NCI-H2227 (cell line): ENCODE measurements around the gene CLCN2.
A peak's percentile ranks its signal among the peaks of the same experiment; 100 is the strongest.

Source experiments
- DNase-seq: peaks from one replicate; lab custom pipeline; 2025; ENCODE audit not compliant: unreplicated experiment; lab: John Stamatoyannopoulos, UW

The CLCN2 gene

DNA sequence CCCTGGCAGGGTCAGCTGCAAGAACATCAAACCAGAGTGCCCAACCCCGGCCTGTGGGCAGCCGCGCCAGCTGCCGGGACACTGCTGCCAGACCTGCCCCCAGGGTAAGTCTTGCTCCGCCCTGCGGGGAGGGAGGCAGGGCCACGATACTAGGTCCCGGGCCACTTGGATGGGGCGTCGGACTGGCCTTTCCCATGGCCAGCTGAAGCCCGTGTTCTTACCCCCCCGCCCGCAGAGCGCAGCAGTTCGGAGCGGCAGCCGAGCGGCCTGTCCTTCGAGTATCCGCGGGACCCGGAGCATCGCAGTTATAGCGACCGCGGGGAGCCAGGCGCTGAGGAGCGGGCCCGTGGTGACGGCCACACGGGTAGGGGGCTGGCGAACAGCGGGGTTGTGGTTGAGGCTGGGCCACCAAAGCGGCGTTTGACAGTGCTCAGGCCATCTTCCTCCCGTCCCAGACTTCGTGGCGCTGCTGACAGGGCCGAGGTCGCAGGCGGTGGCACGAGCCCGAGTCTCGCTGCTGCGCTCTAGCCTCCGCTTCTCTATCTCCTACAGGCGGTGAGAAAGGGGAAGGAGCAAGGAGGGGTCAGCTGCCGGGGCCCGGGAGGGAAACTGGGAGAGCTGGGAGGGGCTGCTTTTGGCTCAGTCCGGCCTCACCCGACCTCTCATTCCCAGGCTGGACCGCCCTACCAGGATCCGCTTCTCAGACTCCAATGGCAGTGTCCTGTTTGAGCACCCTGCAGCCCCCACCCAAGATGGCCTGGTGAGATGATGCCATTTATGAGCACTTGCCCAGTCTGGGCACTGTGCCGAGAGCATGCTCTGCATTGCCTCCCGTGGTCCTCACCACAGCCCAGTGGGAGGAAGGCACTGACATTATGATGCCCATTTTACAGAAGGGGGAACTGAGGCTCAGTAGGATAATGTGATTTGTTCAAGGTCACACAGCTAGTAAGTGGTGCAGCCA is 20.1 kb upstream of the CLCN2 start:
- DNase-seq, result no peak

GRCh38 chr3:184380627-184381260 is 19.3 kb upstream of the CLCN2 start:
- DNase-seq, result no peak

DNA sequence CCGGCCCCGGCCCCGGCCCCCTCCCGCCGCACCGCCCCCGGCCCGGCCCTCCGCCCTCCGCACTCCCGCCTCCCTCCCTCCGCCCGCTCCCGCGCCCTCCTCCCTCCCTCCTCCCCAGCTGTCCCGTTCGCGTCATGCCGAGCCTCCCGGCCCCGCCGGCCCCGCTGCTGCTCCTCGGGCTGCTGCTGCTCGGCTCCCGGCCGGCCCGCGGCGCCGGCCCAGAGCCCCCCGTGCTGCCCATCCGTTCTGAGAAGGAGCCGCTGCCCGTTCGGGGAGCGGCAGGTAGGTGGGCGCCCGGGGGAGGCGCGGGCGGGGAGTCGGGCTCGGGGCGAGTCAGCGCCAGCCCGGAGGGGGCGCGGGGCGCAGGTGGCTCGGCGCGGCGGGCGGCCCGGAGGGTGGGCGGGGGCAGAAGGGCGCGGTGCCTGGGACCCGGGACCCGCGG is 18.8 kb upstream of the CLCN2 start:
- peak; percentile 55 for DNase-seq

DNA sequence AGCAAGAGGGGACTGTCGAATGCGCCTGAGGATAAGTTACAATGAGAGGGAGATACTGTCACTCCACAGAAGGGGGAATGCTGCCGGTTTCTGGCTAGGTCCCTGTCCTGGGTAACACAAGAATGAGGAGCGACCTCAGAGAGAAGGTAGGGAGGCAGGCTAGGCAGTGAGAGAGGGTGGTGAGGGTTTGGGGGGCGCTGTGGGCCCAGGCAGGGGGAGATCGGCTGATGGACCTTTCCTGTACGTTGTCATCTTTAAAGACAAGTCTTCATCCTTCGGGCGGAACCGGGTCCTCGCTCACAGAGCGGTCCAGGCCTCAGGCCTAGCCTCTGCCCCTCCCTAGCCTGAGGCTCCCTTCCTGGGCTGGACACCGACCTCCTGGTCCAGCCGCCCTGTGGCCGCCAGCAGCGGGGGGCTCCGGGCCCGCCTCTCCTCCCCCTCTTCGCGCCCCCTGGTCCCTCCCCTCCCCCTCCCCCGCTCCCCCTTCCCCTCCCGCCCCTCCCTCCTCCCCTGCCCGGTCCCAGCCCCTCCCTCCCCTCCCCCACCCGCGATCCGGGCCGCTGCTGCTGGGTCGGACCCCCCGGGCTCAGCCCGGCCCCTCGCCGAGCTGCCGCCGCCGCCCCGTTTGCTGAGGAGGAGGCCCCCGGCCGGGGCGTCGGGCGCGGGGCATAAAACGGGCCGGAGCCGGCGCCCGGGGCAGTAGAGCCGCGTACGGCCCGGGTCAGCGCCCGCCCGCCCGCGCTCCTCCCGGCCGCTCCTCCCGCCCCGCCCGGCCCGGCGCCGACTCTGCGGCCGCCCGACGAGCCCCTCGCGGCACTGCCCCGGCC is 18.2 kb upstream of the CLCN2 start, which contains the start of gene CHRD:
Gene CHRD, plus strand, starts transcription at position 697 of the 827 bp plus-strand sequence. CDS start 265 bp downstream, outside the sequence.
- no peak for DNase-seq

DNA sequence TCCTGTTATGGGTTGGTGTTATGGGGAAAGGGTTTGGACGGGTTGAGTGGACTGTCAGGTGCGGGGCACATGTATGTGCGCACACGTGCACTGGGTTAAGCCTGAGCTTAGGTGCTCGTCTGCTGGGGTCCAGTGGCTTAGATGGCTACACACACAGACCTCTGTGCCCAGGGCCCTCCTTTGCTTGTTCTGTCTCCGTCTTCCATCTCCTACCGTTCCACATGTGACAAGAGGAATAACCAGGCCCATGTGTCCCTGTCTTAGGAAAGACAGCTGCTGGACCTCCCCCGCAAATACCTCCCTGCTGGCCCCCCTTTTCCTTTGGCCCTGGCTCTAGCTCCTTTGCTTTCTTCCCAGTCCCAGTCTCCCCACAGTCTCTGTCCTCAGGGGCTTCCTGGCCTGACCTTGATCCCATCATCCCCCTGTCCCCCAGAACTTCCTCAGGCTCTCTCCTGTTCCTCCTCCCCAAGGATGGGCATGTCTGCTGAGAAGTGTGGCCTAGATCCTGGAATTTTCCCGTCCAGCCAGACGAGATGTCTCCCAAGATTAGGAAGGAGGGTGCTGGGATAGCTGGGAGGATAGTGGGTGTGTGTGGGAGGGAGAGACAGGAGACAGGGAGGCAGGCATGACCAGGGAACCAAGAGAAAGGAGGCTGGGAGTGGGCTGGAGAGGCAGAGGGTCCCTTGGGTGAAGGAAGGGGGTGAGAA is 17.4 kb upstream of the CLCN2 start:
- DNase-seq, result no peak

GRCh38 chr3:184377882-184378445 is 16.6 kb upstream of the CLCN2 start, which contains the start of gene THPO:
Gene THPO (minus strand): TSS chr3:184378207. CDS start chr3:184376259, 1,948 bp downstream.
- no peak for DNase-seq

DNA sequence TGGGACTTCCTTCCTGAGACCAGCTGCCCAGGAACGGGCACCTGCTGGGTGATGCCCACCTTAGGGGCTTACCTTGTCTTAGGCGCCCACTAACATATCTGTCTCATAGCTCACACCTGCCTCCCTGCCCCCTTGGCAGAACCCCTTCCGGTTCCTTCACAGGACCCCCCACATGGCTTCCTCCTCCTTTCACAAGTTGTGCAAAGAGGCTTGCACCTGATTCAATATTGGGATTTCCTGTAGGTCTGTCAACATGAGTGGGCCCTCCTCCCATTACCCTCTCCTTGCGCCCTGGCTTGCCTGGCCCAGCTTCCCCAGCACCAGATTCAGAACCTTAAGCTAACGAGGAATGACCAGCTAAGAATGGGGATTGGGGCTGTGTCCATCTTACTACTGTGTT is 16.0 kb upstream of the CLCN2 start:
- no peak for DNase-seq

GRCh38 chr3:184375747-184376461 is 14.5 kb upstream of the CLCN2 start:
- no peak for DNase-seq

GRCh38 chr3:184373422-184373821 is 12.0 kb upstream of the CLCN2 start:
- no peak for DNase-seq

- DNase-seq, result no peak
Observed at GRCh38 chr3:184372911-184373310, 11.5 kb upstream of the CLCN2 start.

- DNase-seq, result no peak
Observed at GRCh38 chr3:184372296-184372821, 11.0 kb upstream of the CLCN2 start.

GRCh38 chr3:184371570-184372018 is 10.2 kb upstream of the CLCN2 start:
- DNase-seq, result peak; percentile 88

DNA sequence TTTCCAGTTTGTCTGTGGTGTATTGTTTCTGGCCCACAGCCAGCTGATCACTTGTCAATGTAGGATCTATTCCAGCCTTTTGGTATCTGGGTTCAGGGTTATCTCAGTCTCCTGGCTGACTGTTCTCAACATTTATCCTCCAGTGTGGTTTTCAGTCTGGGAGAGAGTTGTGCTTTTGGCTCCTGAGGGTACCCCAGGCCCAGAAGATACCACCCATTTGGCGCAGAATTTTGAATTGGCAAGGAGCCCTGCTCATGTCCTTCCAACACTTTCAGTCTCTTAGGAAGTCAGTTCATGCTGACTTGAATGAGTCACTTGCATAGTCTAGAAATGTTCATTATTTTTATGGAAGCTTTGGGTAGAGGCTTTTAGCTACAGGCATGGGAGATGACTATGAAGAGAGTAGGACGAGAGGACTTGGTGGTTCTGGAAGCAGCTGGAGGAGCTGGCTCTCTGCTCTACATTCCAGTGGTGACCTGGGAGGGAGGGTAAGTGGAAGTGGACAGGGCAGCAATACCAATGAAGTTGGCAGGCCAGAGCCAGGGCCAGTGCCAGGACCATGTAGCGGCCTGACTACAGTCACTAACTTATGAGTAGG is 7.3 kb upstream of the CLCN2 start:
- no peak for DNase-seq

DNA sequence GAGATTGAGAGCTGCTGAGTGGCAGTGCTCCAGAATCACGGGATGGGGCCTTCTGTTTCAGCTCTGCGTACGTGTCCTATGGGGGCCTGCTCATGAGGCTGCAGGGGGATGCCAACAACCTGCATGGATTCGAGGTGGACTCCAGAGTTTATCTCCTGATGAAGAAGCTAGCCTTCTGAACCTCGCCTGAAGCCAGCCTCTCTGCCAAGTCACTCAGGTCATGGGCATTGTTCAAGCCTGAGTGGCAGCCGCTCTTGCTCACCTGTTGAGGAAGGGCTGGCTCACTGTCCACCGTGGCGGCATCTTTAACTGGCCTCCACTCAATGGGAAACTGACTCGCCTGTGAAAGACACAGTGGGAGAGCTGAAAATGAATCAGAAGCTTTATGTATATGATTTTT is 6.7 kb upstream of the CLCN2 start:
- no peak for DNase-seq

DNA sequence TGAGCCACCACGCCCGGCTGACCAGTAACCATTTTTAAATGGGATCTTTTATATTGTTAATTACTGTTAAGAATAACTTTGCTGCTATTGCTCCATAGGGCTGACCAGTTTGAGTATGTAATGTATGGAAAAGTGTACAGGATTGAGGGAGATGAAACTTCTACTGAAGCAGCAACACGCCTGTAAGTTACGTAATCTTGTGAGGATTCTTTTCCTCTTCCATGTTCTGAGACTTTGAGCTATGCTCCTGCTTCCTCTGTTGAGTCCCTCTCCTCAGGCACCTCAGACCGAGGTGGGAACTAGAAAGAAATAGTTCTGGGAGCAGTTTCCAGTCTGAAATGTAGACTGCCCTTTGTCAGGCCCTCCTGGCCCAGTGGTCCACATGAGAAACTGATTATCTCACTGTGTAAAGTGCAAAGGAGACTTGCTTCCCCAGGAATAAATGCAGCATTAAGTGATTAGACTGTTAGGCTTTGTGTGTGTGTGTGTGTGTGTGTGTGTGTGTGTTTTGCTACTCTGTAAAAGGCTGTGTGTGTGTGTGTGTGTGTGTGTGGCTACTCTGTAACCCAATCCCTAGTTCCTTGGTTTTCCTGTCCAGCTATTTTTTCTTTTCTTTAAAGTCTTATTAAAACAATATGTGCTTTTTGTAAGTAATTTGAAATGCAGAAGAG is 5.3 kb upstream of the CLCN2 start:
- no peak for DNase-seq

GRCh38 chr3:184362668-184363546 is 1.5 kb upstream of the CLCN2 start:
- peak; percentile 99 for DNase-seq

DNA sequence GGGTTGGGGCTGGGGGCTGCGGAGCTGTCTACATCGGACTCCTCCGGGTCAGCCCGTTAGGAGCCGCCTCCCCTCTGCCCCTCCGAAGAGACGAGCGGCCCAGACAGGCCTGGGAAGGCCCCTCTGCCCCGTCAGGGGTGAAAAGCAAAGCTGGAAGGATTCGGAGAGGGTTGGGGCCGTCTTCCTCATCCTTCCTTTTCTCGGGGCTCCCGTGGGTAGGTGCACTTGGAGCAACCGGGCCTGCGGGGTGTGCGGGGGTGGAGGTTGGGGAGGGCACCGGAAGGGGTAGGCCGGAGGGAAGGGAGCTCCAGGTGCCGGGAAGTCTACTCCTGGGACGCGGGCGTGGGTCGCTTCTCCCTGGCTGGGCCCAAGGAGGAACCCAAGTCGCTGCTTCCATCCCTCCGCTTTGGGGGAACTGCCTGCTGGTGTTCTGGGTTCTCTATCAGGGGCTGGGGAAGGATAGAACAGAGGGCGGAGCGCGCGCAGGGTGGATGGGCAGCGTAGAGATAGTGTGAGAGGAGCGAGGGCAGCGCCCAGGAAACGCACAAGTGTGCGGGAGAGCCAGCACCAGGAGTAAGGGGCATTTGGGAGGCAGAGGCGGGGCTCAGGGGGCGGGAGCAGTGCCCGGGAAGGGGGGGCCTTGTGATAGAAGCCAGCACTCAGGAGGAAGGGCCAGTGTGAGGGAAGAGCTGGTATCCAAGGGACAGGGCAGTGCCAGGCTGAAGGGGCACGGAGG is 695 bp upstream of the CLCN2 start:
- peak; percentile 82 for DNase-seq
